Activated CD4-positive, alpha-beta T cell treated with anti-CD3 and anti-CD28 coated beads, Interleukin-2, amount 10 ng/mL, durations not matched to agents 24 days and 14 days (primary cell): ENCODE data around the gene PSMD3. TPM values are rescaled to one million over a fixed set of nuclear protein-coding genes. Genes with fewer than 3 reads are reported as not detected.
"Not testable (repeated sequence)": the region's sequence is repeated elsewhere in the genome, so short reads cannot be mapped to it uniquely, and the experiment has no call there.

Source experiments
- DNase-seq: peaks from one replicate; pipeline ENCODE4 v3.0.0; 2022
- H3K27ac Mint-ChIP-seq: one replicate; pipeline ENCODE4 v1.8.0; 2022; ENCODE audit warnings: mild to moderate bottlenecking, mixed read lengths
- H3K27me3 Mint-ChIP-seq: one replicate; pipeline ENCODE4 v1.8.0; 2022; ENCODE audit warnings: mixed read lengths
- H3K36me3 Mint-ChIP-seq: one replicate; pipeline ENCODE4 v1.8.0; 2022; ENCODE audit warnings: low read depth, mild to moderate bottlenecking, mixed read lengths
- H3K4me1 Mint-ChIP-seq: one replicate; pipeline ENCODE4 v1.8.0; 2021; ENCODE audit warnings: mixed read lengths
- H3K4me3 Mint-ChIP-seq: one replicate; pipeline ENCODE4 v1.8.0; 2022; ENCODE audit warnings: mild to moderate bottlenecking, moderate library complexity, mixed read lengths
- H3K9me3 Mint-ChIP-seq: one replicate; pipeline ENCODE4 v1.8.0; 2021; ENCODE audit warnings: mixed read lengths
- intact Hi-C: fragments of 100-400 bp; cut with micrococcal nuclease; formaldehyde crosslinking; loops from one replicate; pipeline ENCODE4 v1.15.1; 2023
- total RNA-seq: library from RNA; stranded (reverse); gene quantifications from 2 replicates; pipeline ENCODE4 v1.2.3, GENCODE V29; 2022

The PSMD3 gene
- total RNA-seq, 1 donor from 2014 or later, result 199 TPM

DNA sequence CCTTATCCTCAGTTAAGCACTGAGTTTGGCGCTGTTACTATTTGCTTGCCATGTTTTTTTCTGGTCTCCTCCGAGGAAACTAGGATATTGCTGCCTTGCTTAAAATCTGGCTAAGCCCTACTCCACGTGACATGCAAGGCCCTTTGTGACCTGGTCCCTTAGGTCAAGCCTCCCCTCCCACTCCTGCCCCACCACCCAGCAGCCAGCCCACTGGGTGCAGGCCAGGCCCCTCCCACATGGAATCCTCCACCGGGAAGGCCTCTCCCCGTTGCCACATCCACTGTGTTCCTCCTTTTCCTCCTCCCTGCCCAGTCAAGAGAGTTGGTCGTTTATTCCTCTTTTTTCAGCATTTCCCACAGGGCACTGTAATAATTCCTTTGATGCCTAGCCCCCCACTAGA, 16.2 kb downstream of the PSMD3 start:
- Mint-ChIP-seq H3K9me3 (no peaks in the 10 kb centered on the region), H3K4me1 (no peaks in the 10 kb centered on the region), H3K4me3 (no peak overlapping the region), H3K27ac (no peak overlapping the region), H3K27me3 (no peaks in the 10 kb centered on the region), H3K36me3 (peaks cover 47% of the 10 kb centered on the region)
- intact Hi-C loops, result no loop called here
- no peak for DNase-seq

DNA sequence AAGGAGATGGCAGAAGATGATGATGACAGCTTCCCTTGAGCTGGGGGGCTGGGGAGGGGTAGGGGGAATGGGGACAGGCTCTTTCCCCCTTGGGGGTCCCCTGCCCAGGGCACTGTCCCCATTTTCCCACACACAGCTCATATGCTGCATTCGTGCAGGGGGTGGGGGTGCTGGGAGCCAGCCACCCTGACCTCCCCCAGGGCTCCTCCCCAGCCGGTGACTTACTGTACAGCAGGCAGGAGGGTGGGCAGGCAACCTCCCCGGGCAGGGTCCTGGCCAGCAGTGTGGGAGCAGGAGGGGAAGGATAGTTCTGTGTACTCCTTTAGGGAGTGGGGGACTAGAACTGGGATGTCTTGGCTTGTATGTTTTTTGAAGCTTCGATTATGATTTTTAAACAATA, 16.9 kb downstream of the PSMD3 start:
- DNase-seq, result no peak
- intact Hi-C loops, result no loop called here
- Mint-ChIP-seq H3K4me3 (no peak overlapping the region), H3K9me3 (no peaks in the 10 kb centered on the region), H3K36me3 (peaks cover 44% of the 10 kb centered on the region), H3K27ac (no peak overlapping the region), H3K27me3 (no peaks in the 10 kb centered on the region), H3K4me1 (no peaks in the 10 kb centered on the region)

DNA sequence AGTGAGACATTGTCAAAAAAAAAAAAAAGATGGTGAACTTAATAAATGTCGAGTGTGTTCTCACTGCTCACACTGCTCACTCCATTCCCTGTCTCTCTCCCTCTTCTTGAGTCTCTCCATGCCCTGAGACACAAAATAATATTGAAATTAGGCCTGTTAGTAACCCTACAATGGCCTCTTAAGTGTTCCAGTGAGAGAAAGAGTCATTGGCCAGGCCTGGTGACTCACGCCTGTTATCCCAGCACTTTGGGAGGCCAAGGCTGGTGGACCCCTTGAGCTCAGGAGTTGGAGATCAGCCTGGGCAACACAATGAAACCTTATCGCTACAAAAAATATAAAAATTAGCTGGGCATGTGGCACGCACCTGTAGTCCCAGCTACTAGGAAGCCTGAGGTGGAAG, 18.5 kb downstream of the PSMD3 start:
- Mint-ChIP-seq H3K4me1 (no peaks in the 10 kb centered on the region), H3K27ac (no peak overlapping the region), H3K4me3 (no peak overlapping the region), H3K9me3 (no peaks in the 10 kb centered on the region), H3K36me3 (peaks cover 31% of the 10 kb centered on the region), H3K27me3 (no peaks in the 10 kb centered on the region)
- DNase-seq, result no peak
- intact Hi-C loops, result no loop called here

DNA sequence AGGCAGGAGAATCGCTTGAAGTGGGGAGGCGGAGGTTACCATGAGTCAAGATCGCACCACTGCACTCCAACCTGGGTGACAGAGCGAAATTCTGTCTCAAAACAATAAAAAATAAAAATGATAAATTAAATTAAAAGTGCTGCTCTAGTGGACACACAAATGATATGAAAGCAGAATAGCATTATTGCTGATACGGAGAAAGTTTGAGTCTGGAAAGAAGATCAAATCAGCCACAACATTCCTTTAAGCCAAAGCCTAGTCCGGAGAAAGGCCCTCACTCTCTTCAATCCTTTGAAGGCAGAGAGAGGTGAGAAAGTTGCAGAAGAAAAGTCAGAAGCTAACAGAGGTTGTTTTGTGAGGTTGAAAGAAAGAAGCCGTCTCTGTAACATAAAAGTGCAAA, 19.6 kb downstream of the PSMD3 start:
- no peaks in the 10 kb centered on the region for H3K9me3 Mint-ChIP-seq
- no peaks in the 10 kb centered on the region for H3K4me1 Mint-ChIP-seq
- no peak for DNase-seq
- H3K27ac Mint-ChIP-seq, result no peak overlapping the region
- no peak overlapping the region for H3K4me3 Mint-ChIP-seq
- intact Hi-C loops, result no loop called here
- H3K27me3 Mint-ChIP-seq, result peaks cover 2% of the 10 kb centered on the region
- H3K36me3 Mint-ChIP-seq, result peaks cover 20% of the 10 kb centered on the region

DNA sequence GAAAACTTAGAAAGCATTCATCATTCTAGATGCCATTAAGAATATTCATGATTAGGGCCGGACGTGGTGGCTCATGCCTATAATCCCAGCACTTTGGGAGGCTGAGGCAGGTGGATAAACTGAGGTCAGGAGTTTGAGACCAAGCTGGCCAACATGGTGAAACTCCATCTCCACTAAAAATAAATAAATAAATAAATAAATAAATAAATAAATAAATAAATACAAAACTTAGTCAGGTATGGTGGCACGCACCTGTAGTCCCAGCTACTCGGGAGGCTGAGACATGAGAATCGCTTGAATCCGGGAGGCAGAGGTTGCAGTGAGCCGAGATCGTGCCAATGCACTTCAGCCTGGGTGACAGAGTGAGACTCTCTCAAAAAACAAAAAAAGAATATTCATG, 20.7 kb downstream of the PSMD3 start:
- H3K4me1 Mint-ChIP-seq, H3K9me3 Mint-ChIP-seq, intact Hi-C loops, DNase-seq, H3K4me3 Mint-ChIP-seq, H3K27me3 Mint-ChIP-seq, H3K27ac Mint-ChIP-seq: not testable (repeated sequence)
- H3K36me3 Mint-ChIP-seq, result peaks cover 12% of the 10 kb centered on the region

DNA sequence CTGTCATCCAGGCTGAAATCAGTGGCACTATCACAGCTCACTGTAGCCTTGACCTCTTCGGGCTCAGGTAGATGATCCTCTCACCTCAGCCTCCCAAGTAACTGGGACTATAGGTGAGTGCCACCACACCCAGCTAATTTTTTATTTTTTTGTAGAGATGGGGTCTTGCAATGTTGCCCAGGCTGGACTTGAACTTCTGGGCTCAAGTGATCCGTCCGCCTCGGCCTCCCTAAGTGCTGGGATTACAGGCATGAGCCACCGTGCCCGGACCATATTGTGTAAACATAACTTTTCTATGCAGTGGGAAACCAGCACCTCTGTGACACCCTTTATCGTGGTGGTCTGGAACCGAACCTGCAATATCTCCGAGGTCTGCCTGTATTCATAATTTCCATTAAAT, 23.5 kb downstream of the PSMD3 start:
- H3K27me3 Mint-ChIP-seq, result peaks cover 2% of the 10 kb centered on the region
- H3K4me3 Mint-ChIP-seq, result no peak overlapping the region
- H3K9me3 Mint-ChIP-seq, result no peaks in the 10 kb centered on the region

DNA sequence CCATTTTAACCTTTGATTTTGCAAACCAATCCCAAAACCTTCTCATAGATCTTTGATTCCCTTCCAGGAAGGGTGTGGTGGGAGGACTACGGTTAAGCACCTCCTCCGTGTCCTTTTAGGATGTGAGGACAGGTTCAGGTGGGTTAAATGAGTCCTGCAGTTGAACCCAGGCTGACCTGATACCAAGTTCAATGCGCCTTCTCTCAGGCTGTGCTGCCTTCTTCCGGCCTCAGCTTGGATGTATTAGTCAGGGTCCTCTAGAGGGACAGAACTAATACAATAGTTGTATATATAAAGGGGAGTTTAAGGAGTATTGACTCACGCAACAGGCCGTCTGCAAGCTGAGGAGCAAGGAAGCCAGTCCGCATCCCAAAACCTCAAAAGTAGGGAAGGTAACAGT, 24.1 kb downstream of the PSMD3 start:
- intact Hi-C loops, result no loop called here
- no peak overlapping the region for H3K27ac Mint-ChIP-seq
- H3K4me1 Mint-ChIP-seq, result no peaks in the 10 kb centered on the region

More for the DNA sequence above, 23.5 kb downstream of the PSMD3 start:
- H3K36me3 Mint-ChIP-seq, result no peaks in the 10 kb centered on the region
- H3K27ac Mint-ChIP-seq, result no peak overlapping the region
- no peaks in the 10 kb centered on the region for H3K4me1 Mint-ChIP-seq
- intact Hi-C loops, result no loop called here
- DNase-seq, result no peak

DNA sequence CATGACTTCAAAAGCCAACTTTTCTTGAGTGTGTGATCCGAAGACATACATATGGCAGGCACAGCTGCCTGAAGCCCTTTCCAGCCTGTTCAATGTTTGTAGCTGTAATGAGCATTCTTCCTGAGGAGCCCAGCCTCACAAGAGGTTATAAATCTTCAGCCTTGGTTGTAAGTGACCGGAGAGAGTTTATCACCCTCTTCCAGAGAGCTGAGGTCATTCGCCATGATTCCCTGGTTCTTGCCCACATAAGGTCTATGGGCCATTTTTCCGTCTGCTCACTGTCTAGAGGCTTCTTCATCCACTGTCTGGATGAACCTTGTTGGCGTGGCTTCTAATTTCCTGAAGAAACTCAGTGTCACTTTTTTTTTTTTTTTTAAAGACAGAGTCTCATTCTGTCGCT, 24.9 kb downstream of the PSMD3 start:
- Mint-ChIP-seq H3K4me1 (peaks cover 2% of the 10 kb centered on the region), H3K27ac (no peak overlapping the region), H3K4me3 (no peak overlapping the region), H3K27me3 (peaks cover 2% of the 10 kb centered on the region), H3K9me3 (no peaks in the 10 kb centered on the region), H3K36me3 (no peaks in the 10 kb centered on the region)
- intact Hi-C loops, result no loop called here
- DNase-seq, result no peak

More for the DNA sequence above, 24.1 kb downstream of the PSMD3 start:
- no peaks in the 10 kb centered on the region for H3K9me3 Mint-ChIP-seq
- H3K4me3 Mint-ChIP-seq, result no peak overlapping the region
- H3K27me3 Mint-ChIP-seq, result peaks cover 2% of the 10 kb centered on the region
- no peaks in the 10 kb centered on the region for H3K36me3 Mint-ChIP-seq
- DNase-seq, result no peak

DNA sequence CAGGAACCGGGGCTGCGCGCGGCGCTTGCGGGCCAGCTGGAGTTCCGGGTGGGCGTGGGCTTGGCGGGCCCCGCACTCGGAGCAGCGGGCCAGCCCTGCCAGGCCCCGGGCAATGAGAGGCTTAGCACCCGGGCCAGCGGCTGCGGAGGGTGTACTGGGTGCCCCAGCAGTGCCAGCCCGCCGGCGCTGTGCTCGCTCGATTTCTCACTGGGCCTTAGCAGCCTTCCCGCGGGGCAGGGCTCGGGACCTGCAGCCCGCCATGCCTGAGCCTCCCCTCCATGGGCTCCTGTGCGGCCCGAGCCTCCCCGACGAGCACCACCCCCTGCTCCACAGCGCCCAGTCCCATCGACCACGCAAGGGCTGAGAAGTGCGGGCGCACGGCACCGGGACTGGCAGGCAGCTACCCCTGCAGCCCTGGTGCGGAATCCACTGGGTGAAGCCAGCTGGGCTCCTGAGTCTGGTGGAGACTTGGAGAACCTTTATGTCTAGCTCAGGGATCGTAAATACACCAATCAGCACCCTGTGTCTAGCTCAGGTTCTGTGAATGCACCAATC, 30.4 kb downstream of the PSMD3 start:
- H3K9me3 Mint-ChIP-seq, result not testable (repeated sequence)

DNA sequence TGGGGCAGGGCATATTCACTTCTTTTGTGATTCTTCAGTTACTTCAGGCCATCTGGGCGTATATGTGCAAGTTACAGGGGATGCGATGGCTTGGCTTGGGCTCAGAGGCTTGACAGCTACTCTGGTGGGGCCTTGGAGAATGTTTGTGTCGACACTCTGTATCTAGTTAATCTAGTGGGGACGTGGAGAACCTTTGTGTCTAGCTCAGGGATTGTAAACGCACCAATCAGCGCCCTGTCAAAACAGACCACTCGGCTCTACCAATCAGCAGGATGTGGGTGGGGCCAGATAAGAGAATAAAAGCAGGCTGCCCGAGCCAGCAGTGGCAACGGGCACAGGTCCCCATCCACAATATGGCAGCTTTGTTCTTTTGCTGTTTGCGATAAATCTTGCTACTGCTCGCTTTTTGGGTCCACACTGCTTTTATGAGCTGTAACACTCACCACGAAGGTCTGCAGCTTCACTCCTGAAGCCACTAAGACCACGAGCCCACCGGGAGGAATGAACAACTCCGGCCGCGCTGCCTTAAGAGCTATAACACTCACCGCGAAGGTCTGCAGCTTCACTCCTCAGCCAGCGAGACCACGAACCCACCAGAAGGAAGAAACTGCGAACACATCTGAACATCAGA, 31.5 kb downstream of the PSMD3 start:
- not testable (repeated sequence) for H3K27ac Mint-ChIP-seq, H3K9me3 Mint-ChIP-seq, DNase-seq, H3K27me3 Mint-ChIP-seq, H3K4me3 Mint-ChIP-seq, H3K36me3 Mint-ChIP-seq, H3K4me1 Mint-ChIP-seq
- intact Hi-C loops, result loop anchor here (2.0 to 10.0 kb wide), 4 partner anchors 75 to 183 kb away; no protein-coding TSS in a partner anchor

More for the DNA sequence above, 30.4 kb downstream of the PSMD3 start:
- H3K4me1 Mint-ChIP-seq, H3K27ac Mint-ChIP-seq, H3K27me3 Mint-ChIP-seq, DNase-seq, H3K4me3 Mint-ChIP-seq, H3K36me3 Mint-ChIP-seq: not testable (repeated sequence)
- intact Hi-C loops, result loop anchor here (5.0 to 10.0 kb wide), 2 partner anchors 101 to 184 kb away; no protein-coding TSS in a partner anchor

DNA sequence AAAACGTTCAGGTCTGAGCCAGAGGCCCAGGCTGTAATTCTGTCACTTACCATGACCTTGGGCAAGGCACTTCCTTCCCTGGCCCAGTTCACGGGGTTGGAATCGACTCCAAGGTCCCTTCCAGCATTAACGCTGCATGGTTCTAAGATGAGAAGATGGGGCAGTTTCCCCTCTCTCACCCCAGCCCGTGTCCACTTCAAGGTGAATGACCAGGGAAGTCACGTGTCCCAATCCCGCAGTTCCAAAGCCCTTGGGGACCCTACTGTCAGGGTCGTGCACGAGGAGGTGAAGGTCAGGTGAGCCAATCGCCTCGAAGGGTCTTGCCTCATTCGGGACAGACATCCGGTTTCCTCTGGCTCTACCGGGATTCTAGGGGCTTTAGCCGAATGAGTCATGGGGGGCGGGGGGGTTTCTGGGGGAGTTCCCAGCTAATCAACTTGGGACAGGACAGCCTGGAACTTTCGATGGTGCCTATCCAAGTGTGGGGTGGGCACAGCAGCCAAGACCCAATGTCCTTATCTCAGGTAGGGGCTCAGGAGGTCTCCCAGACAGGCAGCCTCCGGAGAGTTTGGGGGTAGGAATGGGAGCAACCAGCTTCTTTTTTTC, 33.9 kb downstream of the PSMD3 start:
- Mint-ChIP-seq H3K36me3 (peaks cover 4% of the 10 kb centered on the region), H3K27ac (no peak overlapping the region), H3K4me3 (no peak overlapping the region), H3K4me1 (peaks cover 5% of the 10 kb centered on the region), H3K9me3 (no peaks in the 10 kb centered on the region), H3K27me3 (peaks cover 3% of the 10 kb centered on the region)
- intact Hi-C loops, result loop anchor here (5.0 to 10.0 kb wide), 2 partner anchors 98 to 180 kb away; no protein-coding TSS in a partner anchor
- DNase-seq, result no peak

DNA sequence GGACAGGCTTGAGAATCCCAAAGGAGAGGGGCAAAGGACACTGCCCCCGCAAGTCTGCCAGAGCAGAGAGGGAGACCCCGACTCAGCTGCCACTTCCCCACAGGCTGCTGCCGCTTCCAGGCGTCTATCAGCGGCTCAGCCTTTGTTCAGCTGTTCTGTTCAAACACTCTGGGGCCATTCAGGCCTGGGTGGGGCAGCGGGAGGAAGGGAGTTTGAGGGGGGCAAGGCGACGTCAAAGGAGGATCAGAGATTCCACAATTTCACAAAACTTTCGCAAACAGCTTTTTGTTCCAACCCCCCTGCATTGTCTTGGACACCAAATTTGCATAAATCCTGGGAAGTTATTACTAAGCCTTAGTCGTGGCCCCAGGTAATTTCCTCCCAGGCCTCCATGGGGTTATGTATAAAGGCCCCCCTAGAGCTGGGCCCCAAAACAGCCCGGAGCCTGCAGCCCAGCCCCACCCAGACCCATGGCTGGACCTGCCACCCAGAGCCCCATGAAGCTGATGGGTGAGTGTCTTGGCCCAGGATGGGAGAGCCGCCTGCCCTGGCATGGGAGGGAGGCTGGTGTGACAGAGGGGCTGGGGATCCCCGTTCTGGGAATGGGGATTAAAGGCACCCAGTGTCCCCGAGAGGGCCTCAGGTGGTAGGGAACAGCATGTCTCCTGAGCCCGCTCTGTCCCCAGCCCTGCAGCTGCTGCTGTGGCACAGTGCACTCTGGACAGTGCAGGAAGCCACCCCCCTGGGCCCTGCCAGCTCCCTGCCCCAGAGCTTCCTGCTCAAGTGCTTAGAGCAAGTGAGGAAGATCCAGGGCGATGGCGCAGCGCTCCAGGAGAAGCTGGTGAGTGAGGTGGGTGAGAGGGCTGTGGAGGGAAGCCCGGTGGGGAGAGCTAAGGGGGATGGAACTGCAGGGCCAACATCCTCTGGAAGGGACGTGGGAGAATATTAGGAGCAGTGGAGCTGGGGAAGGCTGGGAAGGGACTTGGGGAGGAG, 34.7 kb downstream of the PSMD3 start, which contains the start of gene CSF3:
Gene CSF3 (plus strand): TSS at position 436 of the 993 bp plus-strand sequence. CDS start 35 bp downstream, at position 471.
- Mint-ChIP-seq H3K27me3 (peaks cover 3% of the 10 kb centered on the region), H3K36me3 (peaks cover 9% of the 10 kb centered on the region), H3K27ac (no peak within 1 kb of the TSS), H3K4me1 (peaks cover 4% of the 10 kb centered on the region), H3K9me3 (no peaks in the 10 kb centered on the region), H3K4me3 (no peak within 1 kb of the TSS)
- no peak for DNase-seq
- intact Hi-C loops, result loop anchor here (10.0 kb wide), 1 partner anchor 180 kb away; no protein-coding TSS in a partner anchor
